HCT116 (cell line): ENCODE measurements around the gene RBM38.

ENCODE experiments used
- EGR1 ChIP-seq: IDR thresholded peaks from 2 replicates; pipeline ENCODE4 v1.6.1; 2012; ENCODE audit warnings: low read depth
- ELF1 ChIP-seq: IDR thresholded peaks from 2 replicates; pipeline ENCODE4 v1.6.1; 2012; ENCODE audit warnings: low read depth, borderline replicate concordance
- POLR2A ChIP-seq: IDR thresholded peaks from 2 replicates; pipeline ENCODE4 v1.7.0; 2011; ENCODE audit warnings: borderline replicate concordance; ENCODE audit not compliant: insufficient read depth, insufficient read length; ENCODE audit errors: extremely low read depth
- RAD21 ChIP-seq: IDR thresholded peaks from 2 replicates; pipeline ENCODE4 v1.6.1; 2012; ENCODE audit warnings: low read depth, mild to moderate bottlenecking
- SIN3A ChIP-seq: IDR thresholded peaks from 2 replicates; pipeline ENCODE4 v1.6.1; 2012; ENCODE audit warnings: low read depth
- SP1 ChIP-seq: IDR thresholded peaks from 2 replicates; pipeline ENCODE4 v1.6.1; 2012; ENCODE audit warnings: low read depth
- YY1 ChIP-seq: IDR thresholded peaks from 2 replicates; pipeline ENCODE4 v1.6.1; 2011; ENCODE audit warnings: low read length, low read depth, moderate library complexity, mild to moderate bottlenecking; ENCODE audit not compliant: insufficient replicate concordance; ENCODE audit errors: extremely low read depth
- ZNF274 ChIP-seq: fragments of 200-500 bp; sonication (Bioruptor generic); IDR thresholded peaks from 2 replicates; pipeline ENCODE4 v1.6.1; 2014; ENCODE audit warnings: mild to moderate bottlenecking, low read depth, low read length, inconsistent platforms
- TF ChIP-seq, protein P1 (sequence below), 3 experiments: fragments of 200-600 bp in 1 of 3; sonication (generic) in 1 of 3; IDR thresholded peaks in 2 of 3; conservative IDR thresholded peaks in 1 of 3; 2 replicates each; pipeline ENCODE4 v1.5.1; 2012 to 2017; ENCODE audit warnings: low read depth in 2 of 3, low read length in 2 of 3, antibody characterized with exemption in 1 of 3, borderline replicate concordance in 1 of 3, control low read depth in 1 of 3, mild to moderate bottlenecking in 1 of 3, mixed read lengths in 1 of 3, mixed run types in 1 of 3, moderate library complexity in 1 of 3; ENCODE audit not compliant: insufficient read depth in 1 of 3

- TF ChIP-seq, protein P1, sequence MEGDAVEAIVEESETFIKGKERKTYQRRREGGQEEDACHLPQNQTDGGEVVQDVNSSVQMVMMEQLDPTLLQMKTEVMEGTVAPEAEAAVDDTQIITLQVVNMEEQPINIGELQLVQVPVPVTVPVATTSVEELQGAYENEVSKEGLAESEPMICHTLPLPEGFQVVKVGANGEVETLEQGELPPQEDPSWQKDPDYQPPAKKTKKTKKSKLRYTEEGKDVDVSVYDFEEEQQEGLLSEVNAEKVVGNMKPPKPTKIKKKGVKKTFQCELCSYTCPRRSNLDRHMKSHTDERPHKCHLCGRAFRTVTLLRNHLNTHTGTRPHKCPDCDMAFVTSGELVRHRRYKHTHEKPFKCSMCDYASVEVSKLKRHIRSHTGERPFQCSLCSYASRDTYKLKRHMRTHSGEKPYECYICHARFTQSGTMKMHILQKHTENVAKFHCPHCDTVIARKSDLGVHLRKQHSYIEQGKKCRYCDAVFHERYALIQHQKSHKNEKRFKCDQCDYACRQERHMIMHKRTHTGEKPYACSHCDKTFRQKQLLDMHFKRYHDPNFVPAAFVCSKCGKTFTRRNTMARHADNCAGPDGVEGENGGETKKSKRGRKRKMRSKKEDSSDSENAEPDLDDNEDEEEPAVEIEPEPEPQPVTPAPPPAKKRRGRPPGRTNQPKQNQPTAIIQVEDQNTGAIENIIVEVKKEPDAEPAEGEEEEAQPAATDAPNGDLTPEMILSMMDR (IDR thresholded peaks at IDR 0.05 in 2 of 3, conservative IDR thresholded peaks at IDR 0.05 in 1 of 3; ENCODE audit: borderline replicate concordance in 1 of 3, insufficient read depth in 1 of 3, low read depth in 2 of 3, low read length in 2 of 3), result no peak
- no peak for TF ChIP-seq ELF1
- no peak for TF ChIP-seq YY1
- TF ChIP-seq EGR1, result no peak
- TF ChIP-seq POLR2A, result no peak
- TF ChIP-seq RAD21, result no peak
- no peak for TF ChIP-seq ZNF274
- no peak for TF ChIP-seq SP1
- no peak for TF ChIP-seq SIN3A
Measured at GRCh38 chr20:57451431-57451794, 60.2 kb downstream of the RBM38 start.
